ENCODE measurements around the gene UTF1. TPM values are rescaled to one million over a fixed set of nuclear protein-coding genes. Genes with fewer than 3 reads are reported as not detected.

UTF1 gene
- total and polyA plus RNA-seq, 2 donors (not counting 1 experiment from before 2014, with no cell fraction given) = 0.10 to 0.25 TPM

DNA sequence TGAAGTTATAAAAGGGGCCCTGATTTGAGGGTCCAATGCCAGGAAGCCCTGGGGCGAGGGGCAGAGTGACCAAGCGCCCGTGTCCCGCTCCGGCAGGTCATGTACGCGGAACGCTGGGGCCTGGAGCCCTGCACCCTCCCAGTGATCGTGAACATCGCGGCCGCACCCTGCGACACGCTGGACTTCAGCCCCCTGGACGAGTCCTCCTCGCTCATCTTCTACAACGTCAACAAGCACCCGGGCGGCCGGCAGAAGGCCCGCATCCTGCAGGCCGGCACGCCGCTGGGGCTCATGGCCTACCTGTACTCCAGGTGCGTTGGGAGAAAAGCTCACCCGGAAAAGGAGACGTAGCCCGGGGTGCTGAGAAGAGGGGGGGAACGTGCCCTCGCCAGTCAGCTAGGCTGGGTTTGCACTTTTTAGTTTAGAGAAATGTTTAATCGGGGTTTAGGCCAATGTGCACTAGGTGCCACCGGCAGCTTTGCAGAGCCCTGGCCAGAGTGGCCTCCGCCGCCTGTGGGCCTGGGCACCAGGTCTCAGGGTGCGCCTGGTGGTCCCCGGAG, 22.9 kb upstream of the UTF1 start:
- Mint-ChIP-seq H3K27me3 (peaks cover 3% of the 10 kb centered on the region), H3K9me3 (ENCODE audit: insufficient read depth) (no peaks in the 10 kb centered on the region), H3K4me3 (no peak overlapping the region), H3K27ac (no peak overlapping the region), H3K4me1 (no peaks in the 10 kb centered on the region)
- 96% methylated on average over 36 of the region's 36 CpGs for WGBS (ENCODE audit: insufficient coverage)
- H3K9ac ChIP-seq (ENCODE audit: low read length) = no peak overlapping the region
- no peak for DNase-seq
- no peaks in the 10 kb centered on the region for H3K4me1 ChIP-seq (ENCODE audit: control insufficient read depth in 2 of 2, insufficient read depth in 2 of 2, low read length in 2 of 2)
- intact Hi-C loops (cut with micrococcal nuclease) = no loop called here
- H3K4me3 ChIP-seq (ENCODE audit: control extremely low read depth in 1 of 5, extremely low read depth in 1 of 5, insufficient read depth in 1 of 5, low read depth in 2 of 5, low read length in 4 of 5) = no peak overlapping the region
- POLR2A ChIA-PET = no interaction called here
- no peaks in the 10 kb centered on the region for H4K20me1 ChIP-seq (ENCODE audit: control insufficient read depth, insufficient read depth, low read length, poor library complexity, severe bottlenecking)
- CTCF ChIA-PET = no interaction called here
- no peaks in the 10 kb centered on the region for H3K36me3 ChIP-seq (replicated peaks in 1 of 2; ENCODE audit: control extremely low read depth in 1 of 2, control insufficient read depth in 1 of 2, extremely low read depth in 1 of 2, insufficient read depth in 2 of 2, low read length in 1 of 2)
- no peak overlapping the region for H3K27ac ChIP-seq (ENCODE audit: low read length in 2 of 2)
- H3K9me3 ChIP-seq (ENCODE audit: control extremely low read depth in 1 of 3, control insufficient read depth in 2 of 3, insufficient read depth in 1 of 3, low read length in 2 of 3) = peaks cover 0 to 3% (median 0%) of the 10 kb centered on the region in 3 donors
- TF ChIP-seq, protein P1, sequence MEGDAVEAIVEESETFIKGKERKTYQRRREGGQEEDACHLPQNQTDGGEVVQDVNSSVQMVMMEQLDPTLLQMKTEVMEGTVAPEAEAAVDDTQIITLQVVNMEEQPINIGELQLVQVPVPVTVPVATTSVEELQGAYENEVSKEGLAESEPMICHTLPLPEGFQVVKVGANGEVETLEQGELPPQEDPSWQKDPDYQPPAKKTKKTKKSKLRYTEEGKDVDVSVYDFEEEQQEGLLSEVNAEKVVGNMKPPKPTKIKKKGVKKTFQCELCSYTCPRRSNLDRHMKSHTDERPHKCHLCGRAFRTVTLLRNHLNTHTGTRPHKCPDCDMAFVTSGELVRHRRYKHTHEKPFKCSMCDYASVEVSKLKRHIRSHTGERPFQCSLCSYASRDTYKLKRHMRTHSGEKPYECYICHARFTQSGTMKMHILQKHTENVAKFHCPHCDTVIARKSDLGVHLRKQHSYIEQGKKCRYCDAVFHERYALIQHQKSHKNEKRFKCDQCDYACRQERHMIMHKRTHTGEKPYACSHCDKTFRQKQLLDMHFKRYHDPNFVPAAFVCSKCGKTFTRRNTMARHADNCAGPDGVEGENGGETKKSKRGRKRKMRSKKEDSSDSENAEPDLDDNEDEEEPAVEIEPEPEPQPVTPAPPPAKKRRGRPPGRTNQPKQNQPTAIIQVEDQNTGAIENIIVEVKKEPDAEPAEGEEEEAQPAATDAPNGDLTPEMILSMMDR (IDR thresholded peaks at IDR 0.05) = no peak
- no peak for TF ChIP-seq EZH2 (IDR thresholded peaks at IDR 0.05; ENCODE audit: borderline replicate concordance, insufficient read depth, low read depth, low read length, poor library complexity, severe bottlenecking)
- H2AFZ ChIP-seq (ENCODE audit: insufficient read depth, low read depth, low read length, poor library complexity, severe bottlenecking) = no peak overlapping the region
- H3K79me2 ChIP-seq (ENCODE audit: control insufficient read depth, insufficient read depth, low read length) = no peaks in the 10 kb centered on the region
- no peaks in the 10 kb centered on the region for H3K27me3 ChIP-seq (replicated peaks in 1 of 4; ENCODE audit: control extremely low read depth in 1 of 4, control insufficient read depth in 3 of 4, insufficient read depth in 4 of 4, low read length in 3 of 4)
- no peak for ATAC-seq (ENCODE audit: low read depth)
- no peak overlapping the region for H3K4me2 ChIP-seq (replicated peaks; ENCODE audit: low read depth, low read length, poor library complexity, severe bottlenecking)

DNA sequence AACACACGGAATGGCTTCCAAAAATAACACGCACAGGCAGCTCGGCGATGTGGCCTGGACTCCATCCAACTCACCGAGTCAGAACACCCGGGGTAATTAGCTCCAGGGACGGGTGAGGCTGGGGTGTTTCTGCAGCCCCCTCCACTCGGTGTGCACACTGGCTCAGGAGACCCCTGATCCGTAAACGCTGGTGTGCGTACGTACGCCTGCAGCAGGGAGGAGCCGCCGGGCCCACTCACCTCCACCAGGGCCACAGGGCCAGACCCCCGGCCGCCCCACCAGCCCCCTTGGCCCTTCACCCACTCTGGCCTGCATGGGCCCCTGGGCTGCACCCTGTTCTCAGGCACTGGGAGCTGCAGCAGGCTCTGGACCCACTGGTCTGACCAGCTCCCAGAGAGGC, 22.4 kb upstream of the UTF1 start:
- Histone ChIP-seq H4K20me1 (ENCODE audit: control insufficient read depth, insufficient read depth, low read length, poor library complexity, severe bottlenecking) (no peaks in the 10 kb centered on the region), H3K4me2 (replicated peaks; ENCODE audit: low read depth, low read length, poor library complexity, severe bottlenecking) (no peak overlapping the region), H3K27me3 (replicated peaks in 1 of 4; ENCODE audit: control extremely low read depth in 1 of 4, control insufficient read depth in 3 of 4, insufficient read depth in 4 of 4, low read length in 3 of 4) (no peaks in the 10 kb centered on the region), H3K4me1 (ENCODE audit: control insufficient read depth in 2 of 2, insufficient read depth in 2 of 2, low read length in 2 of 2) (no peaks in the 10 kb centered on the region), H3K9me3 (ENCODE audit: control extremely low read depth in 1 of 3, control insufficient read depth in 2 of 3, insufficient read depth in 1 of 3, low read length in 2 of 3) (peaks cover 0 to 3% (median 0%) of the 10 kb centered on the region in 3 donors), H3K4me3 (ENCODE audit: control extremely low read depth in 1 of 5, extremely low read depth in 1 of 5, insufficient read depth in 1 of 5, low read depth in 2 of 5, low read length in 4 of 5) (no peak overlapping the region), H3K9ac (ENCODE audit: low read length) (no peak overlapping the region), H3K79me2 (ENCODE audit: control insufficient read depth, insufficient read depth, low read length) (no peaks in the 10 kb centered on the region), H2AFZ (ENCODE audit: insufficient read depth, low read depth, low read length, poor library complexity, severe bottlenecking) (no peak overlapping the region), H3K27ac (ENCODE audit: low read length in 2 of 2) (no peak overlapping the region), H3K36me3 (replicated peaks in 1 of 2; ENCODE audit: control extremely low read depth in 1 of 2, control insufficient read depth in 1 of 2, extremely low read depth in 1 of 2, insufficient read depth in 2 of 2, low read length in 1 of 2) (no peaks in the 10 kb centered on the region)
- H3K4me1 Mint-ChIP-seq = no peaks in the 10 kb centered on the region
- H3K9me3 Mint-ChIP-seq (ENCODE audit: insufficient read depth) = no peaks in the 10 kb centered on the region
- no peak overlapping the region for H3K27ac Mint-ChIP-seq
- 91% methylated on average over 17 of the region's 17 CpGs for WGBS (ENCODE audit: insufficient coverage)
- DNase-seq (no peak), ATAC-seq (ENCODE audit: low read depth) (no peak)
- intact Hi-C loops (cut with micrococcal nuclease) = no loop called here
- TF ChIP-seq, protein P1 (IDR thresholded peaks at IDR 0.05) = no peak
- TF ChIP-seq EZH2 (IDR thresholded peaks at IDR 0.05; ENCODE audit: borderline replicate concordance, insufficient read depth, low read depth, low read length, poor library complexity, severe bottlenecking) = no peak
- POLR2A ChIA-PET = no interaction called here
- H3K27me3 Mint-ChIP-seq = peaks cover 4% of the 10 kb centered on the region
- CTCF ChIA-PET = no interaction called here
- no peak overlapping the region for H3K4me3 Mint-ChIP-seq
